K562 (cell line): ENCODE data around the gene PNCK. TPM values are rescaled to one million over a fixed set of nuclear protein-coding genes. Genes with fewer than 3 reads are reported as not detected.

Experiments
- ATAC-seq: fragments of 200-7000 bp; cut with Tn5 transposase; 3 replicates; pipeline ENCODE4 v1.9.1; 2020; ENCODE audit warnings: moderate library complexity
- BruUV-seq: library from RNA; stranded (reverse); fragments of 400-500 nt; replicated peaks from 2 replicates; lab custom pipeline; 2021; lab: Mats Ljungman, UMichigan
- CTCF ChIA-PET: fragments of 300-600 bp; formaldehyde crosslinking; extraction: SDS; loops from one replicate; lab custom pipeline; 2021; ENCODE audit warnings: low intra/inter-chr PET ratio; lab: Yijun Ruan, JAX
- POLR2A ChIA-PET: fragments of 300-600, 350-650 bp; sonication (Branson Sonifier 250); formaldehyde crosslinking; extraction: SDS; loops from one replicate; lab custom pipeline; 2021; ENCODE audit warnings: antibody characterized with exemption, inconsistent platforms; lab: Yijun Ruan, JAX
- DNase-seq, 4 experiments: peaks; one replicate each; pipeline versions ENCODE4 v3.0.0 to v3.0.0-alpha.2; 2011 to 2018; ENCODE audit warnings: low spot score in 3 of 4, mixed read lengths in 3 of 4; ENCODE audit errors: extremely low read depth in 1 of 4
- FAIRE-seq: peaks from 2 replicates; lab custom pipeline; 2011; peaks lifted over from hg19 to GRCh38; lab: Jason Lieb, UNC
- H2AFZ ChIP-seq: 2 replicates; pipeline ENCODE4 v1.6.0; 2011; ENCODE audit warnings: low read depth, low read length, control low read depth, inconsistent platforms
- H3K27ac ChIP-seq: fragments of 200-600 bp; 3 replicates; pipeline ENCODE4 v1.8.0; 2011; ENCODE audit warnings: low read depth, mild to moderate bottlenecking, control low read depth, inconsistent platforms, low read length, moderate library complexity, mixed read lengths; ENCODE audit errors: extremely low read depth
- H3K27me3 ChIP-seq, 2 experiments: fragments of 300-600 bp in 1 of 2; 2 replicates in 1 of 2; 3 replicates in 1 of 2; pipeline versions ENCODE4 v1.6.0 to v1.8.0; 2011; ENCODE audit warnings: inconsistent platforms in 2 of 2, low read length in 2 of 2, mild to moderate bottlenecking in 1 of 2, mixed read lengths in 1 of 2, moderate library complexity in 1 of 2; ENCODE audit not compliant: control insufficient read depth in 2 of 2, insufficient read depth in 2 of 2
- H3K36me3 ChIP-seq: fragments of 300-600 bp; 3 replicates; pipeline ENCODE4 v1.8.0; 2011; ENCODE audit warnings: mild to moderate bottlenecking, low read length, inconsistent platforms; ENCODE audit not compliant: control insufficient read depth, insufficient read depth
- H3K4me1 ChIP-seq, 2 experiments: fragments of 200-600 bp in 1 of 2; replicated peaks in 1 of 2; 2 replicates in 1 of 2; 3 replicates in 1 of 2; pipeline versions ENCODE4 v1.5.1 to v1.8.0; 2011; ENCODE audit warnings: inconsistent platforms in 2 of 2, low read length in 2 of 2, mild to moderate bottlenecking in 1 of 2, mixed read lengths in 1 of 2, moderate library complexity in 1 of 2; ENCODE audit not compliant: control insufficient read depth in 2 of 2, insufficient read depth in 2 of 2
- H3K4me2 ChIP-seq: 2 replicates; pipeline ENCODE4 v1.6.1; 2011; ENCODE audit warnings: low read length, control low read depth, inconsistent platforms, mixed read lengths; ENCODE audit not compliant: insufficient read depth
- H3K4me3 ChIP-seq: fragments of 200-600 bp; sonication (generic), shearing (Covaris generic); 2 replicates; pipeline ENCODE4 v1.5.1; 2016; ENCODE audit warnings: control low read depth, inconsistent platforms
- H3K79me2 ChIP-seq: fragments of 200-600 bp; 3 replicates; pipeline ENCODE4 v1.8.0; 2011; ENCODE audit warnings: low read length, inconsistent platforms; ENCODE audit not compliant: control insufficient read depth, insufficient read depth
- H3K9ac ChIP-seq, 2 experiments: 2 replicates each; pipeline versions ENCODE4 v1.6.0 to v1.6.1; 2011; ENCODE audit warnings: low read depth in 2 of 2, low read length in 2 of 2, control low read depth in 1 of 2, inconsistent platforms in 1 of 2, mild to moderate bottlenecking in 1 of 2, mixed read lengths in 1 of 2; ENCODE audit not compliant: insufficient read depth in 1 of 2
- H3K9me1 ChIP-seq: one replicate; pipeline ENCODE4 v1.6.0; 2011; ENCODE audit warnings: inconsistent platforms, mild to moderate bottlenecking, low read length, moderate library complexity; ENCODE audit not compliant: control insufficient read depth, insufficient read depth
- H3K9me3 ChIP-seq: replicated peaks from 2 replicates; pipeline ENCODE4 v1.5.1; 2011; ENCODE audit warnings: low read depth, low read length, inconsistent platforms; ENCODE audit not compliant: control insufficient read depth, insufficient read depth
- H4K20me1 ChIP-seq: replicated peaks from 2 replicates; pipeline ENCODE4 v1.6.1; 2011; ENCODE audit warnings: low read length, inconsistent platforms, mixed read lengths; ENCODE audit not compliant: control insufficient read depth, insufficient read depth
- ARID1B ChIP-seq: fragments of 450-650 bp; IDR thresholded peaks from 2 replicates; pipeline ENCODE4 v1.6.1; 2016; ENCODE audit warnings: antibody characterized with exemption, mild to moderate bottlenecking, inconsistent platforms
- E2F8 ChIP-seq: fragments of 450-650 bp; IDR thresholded peaks from 2 replicates; pipeline ENCODE4 v1.7.1; 2018; ENCODE audit warnings: mild to moderate bottlenecking, low read depth; ENCODE audit not compliant: partially characterized antibody
- HNRNPLL ChIP-seq: fragments of 200-400 bp; formaldehyde crosslinking; IDR thresholded peaks from 2 replicates; pipeline ENCODE4 v1.6.1; 2017; ENCODE audit warnings: low read length, low read depth, mild to moderate bottlenecking; ENCODE audit not compliant: poor library complexity, severe bottlenecking
- KLF1 ChIP-seq: fragments of 450-650 bp; IDR thresholded peaks from 2 replicates; pipeline ENCODE4 v1.6.1; 2016; ENCODE audit warnings: missing genetic modification characterization, missing compliant biosample characterization
- MYC ChIP-seq, 2 experiments: fragments of 250-450 bp in 1 of 2; sonication (Bioruptor Pico) in 1 of 2; IDR thresholded peaks; 2 replicates each; pipeline versions ENCODE4 v1.5.1 to v1.6.1; 2012 to 2021; ENCODE audit warnings: low read depth in 2 of 2, borderline replicate concordance in 1 of 2, improper control_type of control experiment in 1 of 2, low read length in 1 of 2, mild to moderate bottlenecking in 1 of 2, moderate library complexity in 1 of 2
- TAF15 ChIP-seq: fragments of 200-400 bp; formaldehyde crosslinking; IDR thresholded peaks from 2 replicates; pipeline ENCODE4 v1.6.1; 2017; ENCODE audit warnings: mild to moderate bottlenecking, low read depth, low read length, moderate library complexity
- ZNF282 ChIP-seq: sonication (generic); formaldehyde crosslinking; IDR thresholded peaks from 2 replicates; pipeline ENCODE4 v1.8.1; 2023; ENCODE audit warnings: missing genetic modification reagents
- WGBS: fragments of 100-300 bp; shearing (Covaris generic); methylation state at CpG from one replicate; pipeline ENCODE4 v1.1.6; 2016; ENCODE audit warnings: low coverage, mixed read lengths; ENCODE audit not compliant: insufficient coverage; ENCODE audit errors: missing lambda C conversion rate; 5-methylcytosine and 5-hydroxymethylcytosine counted together
- in situ Hi-C: fragments of 300-500 bp; cut with MboI; formaldehyde crosslinking; loops from 4 replicates; pipeline ENCODE4 v1.15.0; 2018; ENCODE audit warnings: inconsistent platforms, mixed read lengths
- intact Hi-C: fragments of 100-400 bp; cut with micrococcal nuclease; formaldehyde crosslinking; loops from 2 replicates; pipeline ENCODE4 v1.14.2; 2022
- polyA plus RNA-seq, 8 experiments: library from polyadenylated mRNA; depleted of rRNA in 4 of 8; stranded (reverse) in 5 of 8; unstranded in 3 of 8; fragments of >200 nt; fragmentation: Nextera tagmentation in 2 of 8; fragmentation: Illumina TruSeq in 1 of 8; extraction: Ambion mirVana in 2 of 8; extraction: Trizol in 1 of 8; gene quantifications; 2 replicates each; pipeline versions ENCODE4 v1.2.1 to v1.2.3, GENCODE V29; 2011 to 2014; ENCODE audit warnings: inconsistent platforms in 1 of 8, missing spikeins in 1 of 8
- total RNA-seq, 7 experiments: library from RNA; depleted of rRNA in 6 of 7; stranded (reverse); fragments of >200 nt in 6 of 7; fragmentation: Illumina TruSeq in 2 of 7; extraction: Trizol in 2 of 7; gene quantifications; 2 replicates each; pipeline versions ENCODE4 v1.2.1 to v1.2.3, GENCODE V29; 2011 to 2021; ENCODE audit warnings: low replicate concordance in 1 of 7
- TF ChIP-seq, protein P1 (sequence below), 2 experiments: fragments of 150-350 bp in 1 of 2; IDR thresholded peaks; 2 replicates each; pipeline ENCODE4 v1.6.1; 2012 to 2016; ENCODE audit warnings: low read depth in 2 of 2, low read length in 2 of 2, mild to moderate bottlenecking in 1 of 2, moderate library complexity in 1 of 2

PNCK gene
- total and polyA plus RNA-seq, 9 of the 15 experiments (the other 6 are each of a cell fraction or from before 2014, with no cell fraction given): 0.13 to 7.5 (median 1.2) TPM; not detected in 1

- no peak for TF ChIP-seq HNRNPLL
- no peak for TF ChIP-seq ARID1B
- TF ChIP-seq TAF15: no peak
- TF ChIP-seq, protein P1, sequence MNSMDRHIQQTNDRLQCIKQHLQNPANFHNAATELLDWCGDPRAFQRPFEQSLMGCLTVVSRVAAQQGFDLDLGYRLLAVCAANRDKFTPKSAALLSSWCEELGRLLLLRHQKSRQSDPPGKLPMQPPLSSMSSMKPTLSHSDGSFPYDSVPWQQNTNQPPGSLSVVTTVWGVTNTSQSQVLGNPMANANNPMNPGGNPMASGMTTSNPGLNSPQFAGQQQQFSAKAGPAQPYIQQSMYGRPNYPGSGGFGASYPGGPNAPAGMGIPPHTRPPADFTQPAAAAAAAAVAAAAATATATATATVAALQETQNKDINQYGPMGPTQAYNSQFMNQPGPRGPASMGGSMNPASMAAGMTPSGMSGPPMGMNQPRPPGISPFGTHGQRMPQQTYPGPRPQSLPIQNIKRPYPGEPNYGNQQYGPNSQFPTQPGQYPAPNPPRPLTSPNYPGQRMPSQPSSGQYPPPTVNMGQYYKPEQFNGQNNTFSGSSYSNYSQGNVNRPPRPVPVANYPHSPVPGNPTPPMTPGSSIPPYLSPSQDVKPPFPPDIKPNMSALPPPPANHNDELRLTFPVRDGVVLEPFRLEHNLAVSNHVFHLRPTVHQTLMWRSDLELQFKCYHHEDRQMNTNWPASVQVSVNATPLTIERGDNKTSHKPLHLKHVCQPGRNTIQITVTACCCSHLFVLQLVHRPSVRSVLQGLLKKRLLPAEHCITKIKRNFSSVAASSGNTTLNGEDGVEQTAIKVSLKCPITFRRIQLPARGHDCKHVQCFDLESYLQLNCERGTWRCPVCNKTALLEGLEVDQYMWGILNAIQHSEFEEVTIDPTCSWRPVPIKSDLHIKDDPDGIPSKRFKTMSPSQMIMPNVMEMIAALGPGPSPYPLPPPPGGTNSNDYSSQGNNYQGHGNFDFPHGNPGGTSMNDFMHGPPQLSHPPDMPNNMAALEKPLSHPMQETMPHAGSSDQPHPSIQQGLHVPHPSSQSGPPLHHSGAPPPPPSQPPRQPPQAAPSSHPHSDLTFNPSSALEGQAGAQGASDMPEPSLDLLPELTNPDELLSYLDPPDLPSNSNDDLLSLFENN (IDR thresholded peaks at IDR 0.05; ENCODE audit: low read depth in 2 of 2, low read length in 2 of 2): no peak
- no peak for TF ChIP-seq E2F8
- no peak for TF ChIP-seq ZNF282 (CRISPR knock-in tag)
- TF ChIP-seq MYC (IDR thresholded peaks at IDR 0.05; ENCODE audit: low read depth, low read length): no peak
- no peak for TF ChIP-seq MYC (CRISPR knock-in tag; IDR thresholded peaks at IDR 0.05; ENCODE audit: borderline replicate concordance, low read depth)
- TF ChIP-seq KLF1 (tag): no peak
- TF ChIP-seq, all 486 proteins: peak for 0
- ChIA-PET POLR2A (interaction anchor here (0.6 kb wide), 1 partner anchor 38 kb away, joined by 3 read pairs; no protein-coding TSS in a partner anchor), CTCF (no interaction called here)
- DNase-seq (no peak), ATAC-seq (no peak), FAIRE-seq (no peak)
- in situ Hi-C loops (no loop called here), intact Hi-C loops (no loop called here)
- Histone ChIP-seq H3K9ac (peak overlapping the region in 1 of 2 experiments; percentile 13; a peak in 1 of 4 replicates), H3K79me2 (no peaks in the 10 kb centered on the region), H2AFZ (no peak overlapping the region), H3K9me1 (no peaks in the 10 kb centered on the region), H3K27ac (no peak overlapping the region), H3K9me3 (no peaks in the 10 kb centered on the region), H3K4me2 (no peak overlapping the region), H4K20me1 (peaks cover 7% of the 10 kb centered on the region; the same call in 1 of the 2 replicates), H3K4me1 (peaks cover 0 to 20% of the 10 kb centered on the region in 2 experiments; a peak in 2 of 5 replicates), H3K4me3 (no peak overlapping the region), H3K27me3 (peaks cover 17 to 68% of the 10 kb centered on the region in 2 experiments; a peak in 4 of 5 replicates), H3K36me3 (no peaks in the 10 kb centered on the region)
- no TSS peak for BruUV-seq
- 25% methylated on average over 8 of the region's 15 CpGs for WGBS
These were observed 49.2 kb downstream of the PNCK start for GRCh38 chrX:153624196-153625091.
